Measurements from ENCODE around the gene PLA2G2C.

PLA2G2C gene

GRCh38 chr1:20183035-20183434 is 3.3 kb downstream of the PLA2G2C start:
- Histone ChIP-seq H3K36me3 (ENCODE audit: control insufficient read depth, insufficient read depth, low read length) (no peaks in the 10 kb centered on the region), H3K4me3 (replicated peaks; ENCODE audit: low read depth, low read length) (no peak overlapping the region), H3K27me3 (replicated peaks; ENCODE audit: control insufficient read depth, insufficient read depth, low read length) (peaks cover 2% of the 10 kb centered on the region)
- TF ChIP-seq CTCF (IDR thresholded peaks at IDR 0.05; ENCODE audit: insufficient read depth, low read length, poor library complexity, severe bottlenecking) = no peak
- DNase-seq (ENCODE audit: extremely low read depth, insufficient read length) = no peak

- no peaks in the 10 kb centered on the region for H3K36me3 ChIP-seq (ENCODE audit: control insufficient read depth, insufficient read depth, low read length)
- no peak for DNase-seq (ENCODE audit: extremely low read depth, insufficient read length)
- no peak for TF ChIP-seq CTCF (IDR thresholded peaks at IDR 0.05; ENCODE audit: insufficient read depth, low read length, poor library complexity, severe bottlenecking)
- no peak overlapping the region for H3K4me3 ChIP-seq (replicated peaks; ENCODE audit: low read depth, low read length)
- peaks cover 2% of the 10 kb centered on the region for H3K27me3 ChIP-seq (replicated peaks; ENCODE audit: control insufficient read depth, insufficient read depth, low read length)
These were observed 3.9 kb downstream of the PLA2G2C start for GRCh38 chr1:20182415-20182814.

DNA sequence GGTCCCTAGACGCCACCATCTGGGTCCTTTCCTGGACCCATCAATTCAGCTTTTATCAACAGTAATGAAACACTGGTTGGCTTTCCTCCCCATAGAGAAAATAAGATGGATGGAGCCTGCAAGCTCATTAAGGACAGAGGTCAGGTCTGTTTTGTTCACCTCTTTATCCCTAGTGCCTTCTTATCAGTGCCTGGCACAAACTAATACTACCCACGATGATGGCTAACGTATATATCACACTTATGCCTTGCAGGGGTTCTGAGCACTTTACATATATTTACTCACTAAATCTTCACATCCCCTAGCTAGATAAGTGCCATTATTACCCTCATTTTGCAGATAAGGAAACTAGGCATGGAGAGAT is 5.5 kb downstream of the PLA2G2C start:
- DNase-seq (ENCODE audit: extremely low read depth, insufficient read length) = no peak
- no peaks in the 10 kb centered on the region; the same call in none of the 2 replicates for H3K27me3 ChIP-seq (replicated peaks; ENCODE audit: control insufficient read depth, insufficient read depth, low read length)
- H3K36me3 ChIP-seq (ENCODE audit: control insufficient read depth, insufficient read depth, low read length) = no peaks in the 10 kb centered on the region
- no peak overlapping the region for H3K4me3 ChIP-seq (replicated peaks; ENCODE audit: low read depth, low read length)
- no peak for TF ChIP-seq CTCF (IDR thresholded peaks at IDR 0.05; ENCODE audit: insufficient read depth, low read length, poor library complexity, severe bottlenecking)

- no peak overlapping the region for H3K4me3 ChIP-seq (replicated peaks; ENCODE audit: low read depth, low read length)
- no peak for DNase-seq (ENCODE audit: extremely low read depth, insufficient read length)
- H3K27me3 ChIP-seq (replicated peaks; ENCODE audit: control insufficient read depth, insufficient read depth, low read length) = no peaks in the 10 kb centered on the region; the same call in none of the 2 replicates
- H3K36me3 ChIP-seq (ENCODE audit: control insufficient read depth, insufficient read depth, low read length) = no peaks in the 10 kb centered on the region
- TF ChIP-seq CTCF (IDR thresholded peaks at IDR 0.05; ENCODE audit: insufficient read depth, low read length, poor library complexity, severe bottlenecking) = no peak
These were observed 6.0 kb downstream of the PLA2G2C start for GRCh38 chr1:20180129-20180843.

- DNase-seq (ENCODE audit: extremely low read depth, insufficient read length) = no peak
- no peaks in the 10 kb centered on the region; the same call in 1 of the 2 replicates for H3K27me3 ChIP-seq (replicated peaks; ENCODE audit: control insufficient read depth, insufficient read depth, low read length)
- H3K4me3 ChIP-seq (replicated peaks; ENCODE audit: low read depth, low read length) = no peak overlapping the region
- no peaks in the 10 kb centered on the region for H3K36me3 ChIP-seq (ENCODE audit: control insufficient read depth, insufficient read depth, low read length)
- no peak for TF ChIP-seq CTCF (IDR thresholded peaks at IDR 0.05; ENCODE audit: insufficient read depth, low read length, poor library complexity, severe bottlenecking)
These were observed 6.8 kb downstream of the PLA2G2C start for GRCh38 chr1:20179371-20180128.
